Loucy (cell line): Measurements from ENCODE around the gene PDE6B.

ENCODE experiments used
- CTCF ChIP-seq: fragments of 200-600 bp; sonication (generic); conservative IDR thresholded peaks from 2 replicates; pipeline ENCODE4 v1.5.1; 2014; ENCODE audit warnings: mild to moderate bottlenecking, antibody characterized with exemption, low read length
- EZH2phosphoT487 ChIP-seq: fragments of 200-600 bp; IDR thresholded peaks from 2 replicates; pipeline ENCODE4 v1.6.1; 2018; ENCODE audit warnings: antibody characterized with exemption, mild to moderate bottlenecking, moderate library complexity, borderline replicate concordance

- TF ChIP-seq EZH2phosphoT487 (no peak), CTCF (no peak)
Measured at GRCh38 chr4:620851-621261, 4.5 kb upstream of the PDE6B start.
